NT2/D1 (cell line): ENCODE data around the gene PLLP.

Experiments used
- SUZ12 ChIP-seq: IDR thresholded peaks from 2 replicates; pipeline ENCODE4 v1.6.1; 2011; ENCODE audit not compliant: insufficient read length, insufficient read depth; ENCODE audit errors: extremely low read depth
- YY1 ChIP-seq: IDR thresholded peaks from 2 replicates; pipeline ENCODE4 v1.6.1; 2011; ENCODE audit not compliant: insufficient read length, insufficient read depth
- ZNF274 ChIP-seq: IDR thresholded peaks from 2 replicates; pipeline ENCODE4 v1.6.1; 2011; ENCODE audit warnings: mild to moderate bottlenecking, low read depth, low read length

DNA sequence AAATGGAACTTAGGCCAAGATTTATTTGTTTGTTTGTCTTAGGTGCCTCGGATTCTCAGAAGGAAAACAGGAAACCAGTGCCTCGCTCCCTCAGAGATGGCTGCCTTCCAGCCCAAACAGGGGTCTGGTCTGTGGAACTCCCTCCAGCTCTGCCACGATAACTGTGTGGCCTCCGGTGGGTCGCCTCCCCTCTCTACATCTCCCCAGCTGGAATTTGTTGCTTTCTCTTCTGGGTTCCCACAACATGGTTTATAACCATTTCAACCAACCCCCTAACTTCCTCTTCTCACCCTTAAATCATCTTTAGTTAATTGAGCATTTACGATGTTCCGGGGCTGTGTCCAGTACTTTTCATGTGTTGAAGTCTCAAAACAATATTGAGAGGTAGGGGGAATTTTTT lies 30.9 kb upstream of the PLLP start:
- no peak for TF ChIP-seq ZNF274
- no peak for TF ChIP-seq SUZ12
- no peak for TF ChIP-seq YY1
